CD4-positive, alpha-beta T cell treated with Interleukin-2 at 100 ng/mL for 4 hours (primary cell): ENCODE data around the gene FAM83C.

Experiments used
- DNase-seq: peaks from one replicate; pipeline ENCODE4 v3.0.0-alpha.2; 2020; ENCODE audit warnings: low spot score

Gene FAM83C

DNA sequence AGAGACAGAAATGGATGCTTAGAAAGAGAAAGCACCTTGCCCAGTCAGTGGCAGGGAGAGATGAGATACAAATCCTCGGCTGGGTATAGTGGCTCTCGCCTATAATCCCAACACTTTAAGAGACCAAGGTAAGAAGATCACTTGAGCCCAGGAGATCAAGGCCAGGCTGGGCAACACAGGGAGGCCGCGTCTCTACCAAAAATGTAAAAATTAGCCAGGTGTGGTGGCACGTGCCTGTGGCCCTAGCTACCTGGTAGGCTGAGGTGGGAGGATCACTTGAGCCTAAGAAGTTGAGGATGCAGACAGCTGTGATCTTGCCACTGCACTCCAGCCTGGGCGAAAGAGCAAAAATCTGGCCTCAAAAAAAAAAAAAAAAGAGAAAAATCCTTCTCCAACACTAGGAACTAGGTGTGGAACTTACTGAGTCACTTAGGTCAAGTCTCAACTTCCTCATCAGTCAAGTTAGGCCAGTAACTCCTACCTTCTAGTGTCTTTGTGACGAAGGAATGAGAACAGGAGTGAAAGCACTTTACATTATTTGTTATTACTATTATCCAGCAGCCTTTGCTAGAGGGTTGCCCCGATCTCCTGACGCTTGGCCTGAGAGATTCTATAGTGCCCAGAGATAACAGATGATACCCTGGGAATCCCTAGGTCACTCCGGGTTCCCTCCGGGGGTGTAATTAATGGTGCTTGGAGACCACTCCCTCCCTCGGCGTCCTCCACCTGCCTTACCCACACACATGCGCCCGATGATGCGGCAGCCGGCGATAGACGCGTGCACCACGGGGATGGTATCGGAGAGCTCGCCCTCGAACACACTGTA, 8.6 kb downstream of the FAM83C start:
- peak; percentile 12 for DNase-seq

- DNase-seq = no peak
These were observed 10.6 kb downstream of the FAM83C start for GRCh38 chr20:35281506-35282101.

DNA sequence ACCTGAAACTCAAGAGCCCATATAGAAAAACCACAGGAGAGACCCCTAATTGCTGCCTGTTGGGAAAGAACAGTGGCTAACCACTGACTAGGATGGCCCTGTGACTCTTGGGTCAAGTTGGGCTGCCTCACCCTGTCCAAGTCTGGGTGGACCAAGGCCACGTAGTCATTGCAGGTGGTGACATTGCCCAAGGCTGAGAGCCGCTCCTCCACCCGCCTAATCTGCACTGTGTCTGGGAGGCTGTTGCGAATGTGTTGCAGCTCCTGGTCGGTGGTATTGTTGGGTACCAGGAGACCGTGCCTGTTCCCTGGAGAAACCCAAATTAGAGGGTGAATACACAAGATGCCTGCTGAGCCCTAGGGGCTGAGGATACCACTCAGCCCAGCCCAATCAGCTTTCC, 11.7 kb downstream of the FAM83C start:
- no peak for DNase-seq

DNA sequence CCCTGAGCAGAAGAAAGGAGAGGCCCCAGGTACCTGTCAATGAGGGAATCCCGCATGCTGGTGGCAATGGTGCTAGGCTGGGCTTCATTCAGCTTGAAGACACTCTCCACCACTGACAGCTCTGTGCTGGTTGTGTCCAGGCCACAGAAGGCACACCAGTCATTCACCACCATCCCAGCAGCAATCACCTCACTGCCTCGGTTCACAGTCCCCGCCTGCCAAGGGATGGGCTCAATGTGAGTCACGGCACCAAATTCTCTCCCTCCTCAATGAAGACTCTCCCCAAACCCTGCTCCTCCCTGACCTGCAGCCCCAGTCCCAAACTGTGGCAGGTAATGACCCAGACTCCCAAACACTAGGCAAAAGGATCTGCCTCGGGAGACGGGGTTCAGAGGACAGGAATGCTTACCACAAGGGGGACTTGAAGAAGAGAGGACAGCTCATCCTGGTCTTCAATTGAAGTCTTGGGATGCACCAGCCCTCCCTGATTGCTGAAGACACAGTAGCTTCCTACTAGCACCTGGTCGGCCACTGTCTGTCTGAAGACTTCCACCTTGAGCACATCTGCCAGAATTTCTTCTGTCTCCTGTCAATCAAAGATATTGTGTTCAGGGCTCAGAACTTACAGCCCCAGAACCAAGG, 12.6 kb downstream of the FAM83C start:
- DNase-seq = no peak

DNA sequence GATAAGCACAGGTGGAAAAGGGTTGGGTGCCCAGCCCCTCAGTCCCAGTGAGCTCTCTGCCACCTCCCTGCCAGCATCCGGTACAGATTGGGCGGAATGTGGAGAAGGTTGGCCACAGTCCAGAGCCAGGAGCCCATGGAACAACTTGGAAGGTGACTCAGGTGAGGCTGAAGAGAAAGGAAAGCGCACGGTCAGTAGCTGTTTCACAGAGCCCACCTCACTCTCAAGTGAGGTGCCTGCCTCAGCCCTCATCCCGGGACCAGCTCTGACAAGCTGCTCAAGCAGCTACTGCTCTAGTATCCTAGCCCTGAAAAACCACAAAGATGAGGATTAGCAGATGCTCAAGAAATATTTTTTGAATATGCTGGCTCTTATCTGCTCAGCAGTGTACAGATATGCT, 13.2 kb downstream of the FAM83C start:
- no peak for DNase-seq

DNA sequence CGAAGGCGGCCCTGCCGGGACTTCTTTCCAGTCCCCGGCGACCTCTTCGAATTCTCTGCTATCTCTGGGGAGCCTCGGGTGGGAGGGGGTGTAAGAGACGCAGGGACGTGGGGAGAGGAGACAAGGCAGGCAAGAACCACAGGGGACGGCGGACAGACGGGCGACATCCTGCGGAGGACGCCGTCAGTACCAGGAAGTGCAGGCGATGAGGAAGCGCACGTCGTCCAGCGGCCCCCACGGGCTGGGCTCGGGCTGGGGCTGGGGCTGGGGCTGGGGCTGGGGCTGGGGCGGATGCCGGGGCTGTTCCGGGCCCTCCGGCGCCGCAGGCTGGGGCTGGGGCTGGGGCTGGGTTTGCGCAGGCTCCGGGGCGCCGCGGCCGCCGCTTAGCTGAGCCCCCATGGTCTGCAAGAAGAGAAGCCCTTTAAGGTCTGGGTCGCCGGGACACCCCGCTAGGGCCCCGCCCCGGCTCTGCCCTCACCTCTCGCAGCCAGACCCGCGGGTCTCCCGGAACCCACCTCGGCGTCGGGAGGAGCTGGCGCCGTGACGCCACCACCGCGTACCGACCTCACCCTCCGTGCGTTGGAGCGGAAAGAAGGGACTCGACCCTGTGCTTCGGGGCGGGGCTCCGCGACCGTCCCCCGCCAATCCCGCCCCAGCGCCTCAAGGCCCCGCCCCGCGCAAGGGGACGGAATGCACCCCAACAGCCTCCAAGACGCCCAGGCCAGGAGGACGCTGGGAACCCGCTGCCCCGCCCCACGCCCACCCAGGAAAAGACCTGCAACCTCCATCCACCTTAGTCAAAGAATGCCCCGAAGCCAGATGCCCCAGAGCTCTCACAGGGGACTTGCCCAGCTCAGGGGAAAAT, 14.5 kb downstream of the FAM83C start, which contains the start of gene MMP24OS:
MMP24OS (minus strand) TSS at position 592 of the 865 bp plus-strand sequence; CDS start at position 399, 193 bp downstream.
- peak; percentile 92 for DNase-seq

DNA sequence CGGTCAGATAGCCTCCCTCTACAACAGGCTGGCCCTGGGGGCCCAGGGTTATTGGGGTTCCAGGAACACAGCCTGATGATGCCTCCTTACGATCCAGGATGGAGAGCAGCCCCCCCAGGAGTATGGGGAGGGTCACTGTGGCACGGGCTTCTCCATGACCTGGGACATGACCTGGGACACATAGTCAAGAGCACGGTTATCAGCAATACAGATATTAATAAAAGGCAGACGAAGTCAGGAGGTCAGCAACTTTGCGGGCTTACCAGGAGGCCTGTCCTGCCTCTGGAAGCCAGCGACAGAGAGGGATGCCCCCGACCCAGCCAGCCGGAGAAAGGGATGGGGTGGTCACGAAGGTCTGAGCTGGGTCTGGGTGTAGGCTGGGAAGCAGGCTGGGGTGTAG, 15.1 kb downstream of the FAM83C start:
- DNase-seq = no peak

DNA sequence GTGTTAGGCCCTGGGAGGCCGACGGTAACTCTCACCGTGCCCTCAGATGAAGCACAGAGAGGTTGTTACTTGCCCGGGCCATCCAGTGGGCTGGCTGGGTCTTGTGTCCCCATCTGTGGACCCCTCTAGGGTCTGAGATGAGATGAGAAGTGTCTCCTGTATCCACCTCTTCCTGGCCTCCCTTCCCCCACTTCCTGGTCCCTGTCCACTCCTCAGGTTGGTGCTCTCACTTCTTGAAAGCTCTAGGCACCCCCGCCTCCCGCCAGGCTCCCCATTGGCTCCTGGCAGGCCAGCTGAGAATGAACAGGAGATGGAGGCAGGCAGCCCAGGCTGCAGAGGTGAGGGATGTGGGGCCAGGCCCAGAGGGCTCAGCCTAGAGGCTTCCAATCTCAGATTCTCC, 15.8 kb downstream of the FAM83C start:
- DNase-seq = no peak

- DNase-seq = no peak
These were observed 16.4 kb downstream of the FAM83C start for GRCh38 chr20:35275741-35276251.

DNA sequence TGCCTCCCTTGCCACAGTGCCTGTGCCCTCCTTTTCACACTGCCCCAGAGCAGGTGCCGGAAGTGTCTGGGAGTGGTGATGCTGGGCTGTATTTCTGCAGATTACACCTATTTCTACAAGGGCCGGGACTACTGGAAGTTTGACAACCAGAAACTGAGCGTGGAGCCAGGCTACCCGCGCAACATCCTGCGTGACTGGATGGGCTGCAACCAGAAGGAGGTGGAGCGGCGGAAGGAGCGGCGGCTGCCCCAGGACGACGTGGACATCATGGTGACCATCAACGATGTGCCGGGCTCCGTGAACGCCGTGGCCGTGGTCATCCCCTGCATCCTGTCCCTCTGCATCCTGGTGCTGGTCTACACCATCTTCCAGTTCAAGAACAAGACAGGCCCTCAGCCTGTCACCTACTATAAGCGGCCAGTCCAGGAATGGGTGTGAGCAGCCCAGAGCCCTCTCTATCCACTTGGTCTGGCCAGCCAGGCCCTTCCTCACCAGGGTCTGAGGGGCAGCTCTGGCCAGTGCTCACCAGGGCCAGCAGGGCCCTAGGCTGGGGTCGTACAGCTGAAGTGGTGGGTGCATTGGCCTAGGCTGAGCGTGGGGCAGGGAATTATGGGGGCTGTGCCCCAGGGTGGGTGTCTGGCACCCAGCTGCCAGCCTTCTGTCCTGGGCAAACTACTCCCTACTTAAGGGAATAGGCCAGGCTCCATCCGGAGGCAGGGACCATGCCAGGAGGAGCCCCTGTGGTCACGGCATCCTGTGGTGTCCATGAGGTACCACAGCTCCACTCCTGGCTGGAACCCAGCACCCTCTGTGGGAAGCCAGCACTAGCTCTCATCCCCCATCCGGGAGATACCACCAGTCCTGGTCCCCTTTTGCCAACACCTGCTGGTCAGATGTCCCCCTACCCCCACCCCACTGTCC, 17.8 kb downstream of the FAM83C start:
- DNase-seq = no peak

DNA sequence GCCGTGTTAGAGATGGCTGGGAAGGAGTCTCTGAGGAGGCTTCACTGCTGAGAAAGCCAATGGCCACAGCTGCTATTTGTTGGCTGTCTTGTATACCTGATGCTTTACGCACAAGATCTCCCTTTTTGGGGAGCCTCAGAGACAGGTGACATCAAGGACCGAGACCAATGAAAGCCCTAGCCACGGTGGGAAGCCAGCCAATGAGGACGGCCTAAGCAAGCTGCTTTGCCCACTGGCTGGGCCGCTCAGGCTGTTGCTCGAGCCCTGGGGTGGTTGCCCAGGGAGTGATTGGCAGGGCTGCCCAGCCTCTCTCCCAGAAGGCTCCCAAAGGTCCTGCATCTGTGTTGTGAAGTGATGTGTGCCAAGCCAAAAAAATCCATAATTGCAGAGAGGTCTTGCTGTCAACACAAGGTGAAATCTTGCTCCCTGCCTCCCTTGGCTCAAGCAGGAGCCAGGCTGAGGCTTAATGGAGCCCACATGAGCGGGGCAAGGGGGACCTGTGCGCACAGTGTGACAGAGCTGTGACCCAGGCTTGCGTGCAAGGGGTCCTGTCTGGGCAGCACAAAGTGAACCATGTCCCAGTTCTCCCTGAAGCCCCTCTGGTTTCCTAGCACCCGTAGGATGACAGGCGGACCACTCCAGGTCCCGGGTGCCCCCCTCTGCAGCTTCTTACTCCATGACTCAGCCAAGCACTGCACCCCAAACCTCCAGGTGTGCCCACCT, 18.6 kb downstream of the FAM83C start:
- DNase-seq = no peak

GRCh38 chr20:35271904-35272303, 20.3 kb downstream of the FAM83C start:
- no peak for DNase-seq

DNA sequence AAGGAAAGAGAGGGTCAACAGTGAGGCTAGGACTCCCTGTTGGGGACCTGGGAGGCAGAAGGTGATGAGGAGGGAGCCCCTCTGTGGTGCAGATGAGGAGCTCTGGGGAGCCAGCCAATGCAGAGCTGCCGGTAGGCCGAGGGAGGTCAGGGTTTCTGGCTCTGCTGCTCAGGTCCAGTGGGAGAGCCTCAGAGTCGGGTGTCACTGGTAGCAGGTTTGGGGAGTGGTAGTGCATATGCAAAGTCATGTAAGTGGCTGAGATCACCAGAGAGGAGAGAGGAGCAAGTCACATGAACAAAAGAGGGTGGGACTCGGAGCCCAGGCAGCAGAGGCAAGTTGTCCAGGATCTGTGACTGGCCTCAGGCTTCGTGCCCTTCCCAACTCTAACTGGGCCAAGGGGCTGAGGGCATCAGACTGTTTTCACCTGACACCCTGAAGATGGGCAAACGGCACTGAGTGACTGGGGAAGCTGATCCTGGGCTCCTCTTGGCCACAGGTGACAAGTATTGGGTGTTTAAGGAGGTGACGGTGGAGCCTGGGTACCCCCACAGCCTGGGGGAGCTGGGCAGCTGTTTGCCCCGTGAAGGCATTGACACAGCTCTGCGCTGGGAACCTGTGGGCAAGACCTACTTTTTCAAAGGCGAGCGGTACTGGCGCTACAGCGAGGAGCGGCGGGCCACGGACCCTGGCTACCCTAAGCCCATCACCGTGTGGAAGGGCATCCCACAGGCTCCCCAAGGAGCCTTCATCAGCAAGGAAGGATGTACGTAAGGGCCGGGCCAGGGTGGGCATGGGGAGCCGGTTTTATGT, 20.9 kb downstream of the FAM83C start:
- DNase-seq = no peak

GRCh38 chr20:35270021-35270902, 22.0 kb downstream of the FAM83C start:
- no peak for DNase-seq

DNA sequence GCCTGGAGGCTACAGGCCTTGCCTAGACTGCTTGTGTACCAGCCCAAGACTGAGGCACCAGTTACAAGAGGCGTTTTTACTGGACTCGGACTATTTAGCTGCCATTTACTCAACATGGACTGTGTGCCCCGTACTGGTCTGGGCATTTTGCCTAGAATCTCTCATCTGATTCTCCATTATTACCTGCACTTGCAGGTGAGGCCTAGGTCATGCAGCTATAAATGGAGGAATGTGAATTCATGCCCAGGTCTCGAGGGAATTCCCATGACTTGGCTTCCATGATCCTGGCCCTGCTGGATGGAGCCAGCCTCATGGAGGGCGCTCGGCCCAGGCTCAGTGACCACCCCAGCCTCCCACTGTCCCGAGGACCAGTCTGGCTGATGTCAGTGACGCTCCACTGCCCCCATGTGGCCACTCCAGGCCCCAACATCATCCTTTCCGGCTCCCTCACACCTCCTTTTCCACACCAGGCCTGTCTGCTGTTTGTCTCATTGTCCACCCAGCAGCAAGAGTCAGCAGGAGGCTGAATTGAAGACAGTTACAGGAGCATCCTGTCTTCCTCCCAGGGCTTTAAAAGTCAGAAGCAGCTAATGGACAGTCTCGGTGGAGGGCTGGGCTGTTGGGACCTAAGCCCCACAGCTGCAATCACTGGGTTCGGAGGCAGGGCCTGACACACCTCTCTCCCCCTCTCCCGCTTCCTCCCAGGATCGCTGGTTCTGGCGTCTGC, 23.0 kb downstream of the FAM83C start:
- DNase-seq = peak; percentile 41

DNA sequence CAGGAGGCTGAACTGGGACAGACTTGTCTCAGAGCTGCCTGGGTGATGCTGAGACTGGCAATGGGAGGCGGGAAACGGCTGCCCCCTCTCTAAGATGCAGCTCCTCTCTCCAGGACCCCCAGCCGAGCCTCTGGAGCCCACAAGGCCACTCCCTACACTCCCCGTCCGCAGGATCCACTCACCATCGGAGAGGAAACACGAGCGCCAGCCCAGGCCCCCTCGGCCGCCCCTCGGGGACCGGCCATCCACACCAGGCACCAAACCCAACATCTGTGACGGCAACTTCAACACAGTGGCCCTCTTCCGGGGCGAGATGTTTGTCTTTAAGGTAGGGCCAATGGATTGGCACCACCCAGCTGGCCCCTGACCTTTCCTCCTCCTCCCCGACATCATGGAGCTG, 25.1 kb downstream of the FAM83C start:
- DNase-seq = no peak

- DNase-seq = no peak
These were observed 27.5 kb downstream of the FAM83C start for GRCh38 chr20:35264755-35265154.
